GM19463 (cell line): ENCODE measurements around the gene PCNX1.
"Not testable (repeated sequence)": the region's sequence is repeated elsewhere in the genome, so short reads cannot be mapped to it uniquely, and the experiment has no call there.

Experiments used
- ATAC-seq: cut with Tn5 transposase; IDR thresholded peaks from one replicate; pipeline ENCODE4 v1.9.1; 2021; ENCODE audit warnings: mild to moderate bottlenecking, moderate library complexity; ENCODE audit not compliant: unreplicated experiment

Gene PCNX1

DNA sequence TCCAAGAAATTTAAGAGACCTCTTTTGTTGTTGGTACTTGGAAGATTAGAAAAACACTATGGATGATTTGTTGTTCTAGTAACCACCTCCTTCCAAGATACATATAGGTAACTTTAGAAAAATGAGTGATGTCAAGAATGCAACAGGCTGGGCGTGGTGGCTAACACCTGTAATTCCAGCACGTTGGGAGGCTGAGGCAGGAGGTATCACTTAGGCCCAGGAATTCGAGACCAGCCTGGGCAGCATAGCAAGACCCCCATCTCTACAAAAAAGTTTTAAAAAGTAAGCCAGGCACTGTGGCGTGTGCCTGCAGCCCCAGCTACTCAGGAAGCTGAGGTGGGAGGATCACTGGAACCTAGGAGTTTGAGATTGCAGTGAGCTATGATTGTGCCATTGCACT lies 97.8 kb downstream of the PCNX1 start:
- no peak for ATAC-seq

DNA sequence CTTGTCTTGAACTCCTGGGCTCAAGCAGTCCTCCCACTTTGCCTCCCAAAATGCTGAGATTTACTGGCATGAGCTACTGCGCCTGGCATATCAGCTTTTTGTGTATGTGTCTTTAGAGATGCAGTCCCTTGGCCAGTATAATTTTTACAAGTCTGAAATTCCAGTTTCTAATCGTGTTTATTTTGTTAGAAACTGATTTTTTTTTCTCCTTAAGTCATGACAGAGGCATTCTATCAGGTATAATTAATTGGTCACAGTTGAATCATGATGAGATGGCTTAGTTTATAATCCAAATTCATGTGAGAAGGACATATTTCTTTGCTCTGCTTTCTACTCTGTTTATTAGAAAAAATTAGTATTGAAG lies 98.9 kb downstream of the PCNX1 start:
- no peak for ATAC-seq

DNA sequence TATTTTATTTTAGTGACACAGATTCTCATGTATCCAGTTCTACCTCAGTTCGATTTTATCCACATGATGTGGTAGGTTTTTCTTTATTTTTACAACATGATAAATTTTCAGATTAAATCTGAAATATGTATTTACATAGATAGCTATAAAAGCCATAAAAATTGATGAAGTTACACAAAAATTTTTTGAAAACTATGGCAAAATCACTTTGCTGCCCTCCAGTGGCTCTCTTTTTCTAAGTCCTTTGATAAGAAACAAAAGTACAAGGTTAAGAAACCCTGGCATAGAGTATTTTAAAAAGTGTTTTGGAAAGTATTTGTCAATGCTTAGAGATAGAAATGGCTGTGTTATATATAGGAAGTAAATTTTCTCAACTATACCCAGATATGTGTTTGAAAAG lies 104.2 kb downstream of the PCNX1 start:
- ATAC-seq = no peak

DNA sequence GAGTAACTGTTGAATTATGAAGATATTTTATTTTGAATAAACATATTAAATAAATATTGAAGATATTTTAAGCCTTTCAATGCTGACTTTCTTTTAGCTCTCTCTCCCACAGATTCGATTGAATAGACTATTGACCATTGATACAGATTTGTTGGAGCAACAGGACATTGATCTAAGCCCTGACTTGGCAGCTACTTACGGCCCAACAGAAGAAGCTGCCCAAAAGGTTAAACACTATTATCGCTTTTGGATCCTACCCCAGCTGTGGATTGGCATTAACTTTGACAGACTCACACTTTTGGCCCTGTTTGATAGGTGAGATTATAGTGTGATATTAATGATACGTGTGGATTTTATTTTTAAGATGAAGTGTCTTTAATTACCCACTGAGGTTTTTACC lies 105.6 kb downstream of the PCNX1 start:
- ATAC-seq = no peak

DNA sequence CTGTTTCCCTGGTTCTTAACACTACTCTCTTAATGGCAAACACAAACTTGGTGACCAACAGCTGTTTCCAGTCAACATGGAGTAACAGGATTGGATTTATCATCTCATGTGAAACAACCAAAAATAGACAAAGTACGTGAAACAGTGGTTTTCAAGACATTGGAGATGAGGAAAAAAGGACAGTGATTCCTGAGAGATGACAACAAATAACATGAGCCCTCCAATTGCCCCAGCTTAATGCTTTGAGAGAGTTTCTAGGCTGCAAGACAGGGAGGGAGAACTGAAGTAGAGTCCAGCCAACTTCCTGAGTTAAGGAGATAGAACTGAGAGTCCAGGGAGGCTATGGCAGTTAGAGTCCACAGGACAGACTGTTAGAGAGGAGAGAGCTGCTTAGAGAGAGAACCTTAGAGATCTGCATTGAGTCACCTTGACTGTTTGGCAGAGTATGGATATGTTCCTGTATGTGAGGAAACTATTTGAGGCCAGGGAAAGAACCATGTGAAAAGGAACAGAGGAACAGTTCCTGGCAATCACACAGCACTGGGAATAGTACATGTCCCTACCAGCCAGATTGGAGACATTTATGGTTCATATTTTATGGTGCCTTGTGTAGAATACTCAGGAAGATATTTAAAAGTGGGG lies 106.4 kb downstream of the PCNX1 start:
- ATAC-seq = no peak

DNA sequence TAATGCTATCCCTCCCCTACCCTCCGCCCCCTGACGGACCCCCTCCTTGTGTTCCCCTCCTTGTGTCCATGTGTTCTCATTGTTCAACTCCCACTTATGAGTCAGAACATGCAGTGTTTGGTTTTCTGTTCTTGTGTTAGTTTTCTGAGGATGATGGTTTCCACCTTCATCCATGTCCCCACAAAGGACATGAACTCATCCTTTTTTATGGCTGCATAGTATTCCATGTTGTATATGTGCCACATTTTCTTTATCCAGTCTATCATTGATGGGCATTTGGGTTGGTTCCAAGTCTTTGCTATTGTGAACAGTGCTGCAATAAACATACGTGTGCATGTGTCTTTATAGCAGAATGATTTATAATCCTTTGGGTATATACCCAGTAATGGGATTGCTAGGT lies 112.7 kb downstream of the PCNX1 start:
- not testable (repeated sequence) for ATAC-seq

DNA sequence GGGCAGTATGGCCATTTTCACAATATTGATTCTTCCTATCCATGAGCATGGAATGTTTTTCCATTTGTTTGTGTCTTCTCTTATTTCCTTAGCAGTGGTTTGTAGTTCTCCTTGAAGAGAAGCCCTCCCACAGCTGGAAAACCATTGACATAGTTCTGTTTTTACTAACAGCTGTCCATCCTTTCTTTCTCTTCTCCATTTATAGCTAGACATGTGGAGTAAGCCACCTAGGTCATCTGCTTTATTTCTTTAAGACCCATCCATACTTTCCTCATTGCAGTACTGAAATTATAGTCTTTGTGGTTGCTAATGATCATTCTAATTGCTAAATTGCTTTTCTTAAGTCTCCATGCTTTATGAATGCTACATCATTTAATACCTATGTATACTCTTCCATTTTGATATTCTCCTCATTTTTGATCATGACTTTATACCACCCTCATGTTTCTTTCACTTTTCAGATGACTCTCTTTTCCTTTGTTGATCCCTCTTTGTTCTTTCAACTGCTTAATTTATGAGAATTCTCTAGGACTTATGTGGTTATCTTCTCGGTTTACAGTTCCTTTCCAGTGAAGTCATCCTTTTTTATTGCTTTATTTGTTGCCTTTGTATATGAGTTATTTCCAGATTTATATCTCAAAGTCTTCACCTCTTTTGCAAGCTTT lies 114.2 kb downstream of the PCNX1 start:
- no peak for ATAC-seq

DNA sequence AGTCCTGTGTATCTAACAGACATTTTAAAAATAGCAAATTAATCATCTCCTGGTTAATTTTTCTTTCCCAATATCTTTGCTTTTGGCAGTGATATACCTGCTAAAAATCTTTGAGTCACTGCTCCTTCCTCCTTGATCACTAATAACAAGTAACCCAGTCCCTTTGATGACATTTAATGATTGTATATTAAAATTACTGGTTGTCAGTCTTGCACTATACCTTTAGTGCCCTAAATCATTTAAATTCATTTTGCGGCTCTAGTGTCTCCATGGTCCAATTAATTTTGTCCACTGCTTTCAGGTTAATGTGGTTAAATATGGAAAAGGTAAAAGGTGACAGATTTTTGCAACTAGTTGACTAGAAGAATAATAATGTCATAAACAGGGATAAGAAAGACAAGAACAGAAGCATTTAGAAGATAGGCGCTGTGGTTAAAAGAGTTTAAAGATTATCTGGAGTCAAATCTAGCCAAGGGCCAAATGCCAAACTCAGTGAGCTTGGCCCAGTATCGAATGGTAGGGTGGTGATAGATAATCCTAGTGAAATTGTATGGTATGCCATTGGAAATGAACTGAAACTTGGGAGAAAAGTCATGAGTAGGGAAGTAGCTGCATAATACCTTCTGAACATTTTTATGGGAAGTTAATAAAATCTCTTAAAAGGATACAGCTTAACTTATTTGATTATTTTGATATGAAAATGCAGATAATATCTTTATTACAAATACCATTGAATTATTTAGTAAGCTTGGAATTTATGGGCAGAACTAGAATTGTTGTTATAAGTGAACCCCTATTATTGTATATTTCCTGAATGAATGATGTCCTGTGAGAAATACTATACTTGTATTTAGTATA lies 115.0 kb downstream of the PCNX1 start:
- no peak for ATAC-seq

DNA sequence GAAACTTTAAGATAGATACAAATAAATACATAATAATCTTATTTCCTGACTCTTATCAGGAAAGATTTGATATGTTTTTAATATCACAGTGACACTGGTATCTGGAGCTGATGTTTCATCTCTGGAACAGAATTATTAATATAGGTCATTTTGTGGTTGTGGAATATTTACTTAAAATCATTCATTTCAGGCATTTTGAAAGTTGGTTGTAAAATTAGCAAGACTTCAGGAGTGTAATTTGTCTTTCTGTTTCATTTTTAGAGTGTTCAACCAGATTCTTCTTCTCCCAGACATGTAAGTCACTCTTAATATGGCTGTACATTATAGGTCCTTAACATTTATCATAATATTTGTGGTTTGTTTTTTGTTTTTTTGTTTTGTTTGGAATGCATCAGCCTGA lies 115.7 kb downstream of the PCNX1 start:
- ATAC-seq = no peak

DNA sequence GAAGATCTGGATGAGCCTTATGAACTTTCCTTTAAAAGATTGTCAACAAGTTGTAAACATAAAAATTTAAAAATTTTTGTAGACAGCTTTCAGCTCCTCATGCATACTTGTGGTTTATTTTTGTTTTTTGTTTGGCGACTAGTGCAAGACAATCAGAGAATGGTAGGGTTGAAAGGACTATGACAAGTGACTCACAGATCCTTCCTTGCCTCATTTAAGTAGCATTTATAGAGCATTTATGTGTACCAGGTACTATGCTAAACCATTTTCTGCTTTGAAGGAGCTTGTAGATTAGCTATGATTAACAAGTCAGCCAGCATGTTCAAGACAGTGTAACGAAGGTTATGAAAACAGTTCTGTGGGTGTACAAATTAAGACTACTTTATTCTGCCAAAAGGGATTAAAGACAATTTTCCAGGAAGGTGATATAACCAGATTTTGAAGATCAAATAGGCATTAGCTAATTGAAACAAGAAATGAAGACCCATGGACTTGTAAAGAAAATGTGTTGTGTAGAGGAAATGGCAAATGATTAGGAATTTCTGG lies 122.0 kb downstream of the PCNX1 start:
- ATAC-seq = no peak

DNA sequence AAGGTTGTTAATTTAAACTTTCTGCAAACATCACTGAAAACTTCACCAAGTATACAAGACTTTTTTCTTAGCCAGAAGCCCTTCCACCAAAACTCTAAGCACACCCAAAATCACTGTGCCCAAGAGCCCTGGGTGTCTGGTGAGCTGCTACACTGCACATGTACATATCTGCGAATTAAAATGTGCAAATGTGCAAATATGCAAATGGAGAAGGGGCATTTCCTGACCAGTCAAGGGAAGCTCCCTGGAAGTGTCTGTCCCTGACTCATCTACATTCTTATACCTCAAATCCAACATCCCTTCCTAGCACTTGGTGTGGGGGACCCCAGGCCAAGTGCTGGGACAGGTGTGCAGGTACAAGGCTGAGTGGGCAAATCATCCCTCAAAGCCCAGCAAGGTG lies 123.7 kb downstream of the PCNX1 start:
- no peak for ATAC-seq

DNA sequence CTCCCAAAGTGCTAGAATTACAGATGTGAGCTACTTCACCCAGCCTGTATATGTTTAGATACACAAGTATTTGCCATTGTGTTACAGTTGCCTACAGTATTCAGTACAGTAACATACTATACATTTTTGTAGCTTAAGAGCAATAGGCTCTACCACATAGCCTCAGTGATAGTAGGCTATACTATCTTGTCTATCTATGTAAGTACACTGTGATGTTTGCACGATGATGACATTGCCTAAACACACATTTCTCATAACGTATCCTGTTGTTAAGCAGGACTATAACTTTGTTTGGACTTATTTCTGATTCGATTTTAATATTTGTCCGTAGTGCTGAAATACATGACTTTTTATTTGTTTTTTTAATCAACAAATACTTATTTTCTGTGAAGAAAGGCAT lies 129.2 kb downstream of the PCNX1 start:
- no peak for ATAC-seq

DNA sequence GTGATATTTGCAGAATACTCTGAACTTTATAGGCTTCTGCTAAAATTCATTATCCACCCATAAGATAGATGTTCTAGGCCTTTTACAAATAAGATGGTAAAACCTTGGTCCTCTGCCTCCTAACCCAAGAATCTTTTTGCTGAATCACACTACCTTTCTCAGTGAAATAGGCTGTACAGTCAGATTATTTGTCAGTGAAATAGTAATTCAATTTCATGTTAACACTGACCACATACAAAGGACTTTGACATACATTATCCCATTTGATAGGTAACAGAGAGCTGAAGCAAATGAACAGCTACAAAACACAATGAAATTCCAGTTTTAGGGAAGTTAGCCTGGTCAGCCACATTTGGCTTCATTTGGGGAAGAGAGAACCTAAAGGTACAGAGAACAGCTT lies 141.1 kb downstream of the PCNX1 start:
- no peak for ATAC-seq

DNA sequence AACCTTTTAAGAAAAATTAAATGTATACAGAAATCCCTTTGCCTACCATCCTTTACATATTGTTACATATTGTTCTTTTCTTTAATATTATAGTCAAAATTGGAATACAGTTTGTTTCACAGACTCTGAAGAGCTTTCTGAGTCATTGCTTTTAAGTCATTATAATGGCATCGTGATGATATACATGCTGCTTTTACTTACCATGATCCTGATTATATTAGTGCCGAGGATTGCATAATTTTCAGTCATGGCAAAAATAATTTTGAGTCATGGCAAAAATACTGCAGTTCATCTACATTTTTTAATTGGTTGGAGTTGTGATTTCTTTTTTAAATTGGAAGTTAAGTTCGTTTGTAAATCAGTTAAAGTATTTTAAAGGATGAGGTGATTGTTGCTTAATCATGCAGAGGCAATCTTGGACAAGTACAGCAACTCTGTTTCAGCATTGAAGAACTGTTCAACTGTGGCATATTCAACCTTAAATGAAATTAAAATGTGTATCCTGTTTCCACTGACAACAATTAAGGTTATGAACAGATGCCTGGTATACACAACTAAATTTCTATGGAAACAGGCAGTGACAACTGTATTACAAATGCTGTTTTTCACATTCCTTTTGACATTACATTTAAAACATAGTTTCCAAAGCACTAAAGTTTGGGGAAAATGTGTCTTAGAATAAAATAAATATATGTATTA lies 142.3 kb downstream of the PCNX1 start:
- no peak for ATAC-seq

DNA sequence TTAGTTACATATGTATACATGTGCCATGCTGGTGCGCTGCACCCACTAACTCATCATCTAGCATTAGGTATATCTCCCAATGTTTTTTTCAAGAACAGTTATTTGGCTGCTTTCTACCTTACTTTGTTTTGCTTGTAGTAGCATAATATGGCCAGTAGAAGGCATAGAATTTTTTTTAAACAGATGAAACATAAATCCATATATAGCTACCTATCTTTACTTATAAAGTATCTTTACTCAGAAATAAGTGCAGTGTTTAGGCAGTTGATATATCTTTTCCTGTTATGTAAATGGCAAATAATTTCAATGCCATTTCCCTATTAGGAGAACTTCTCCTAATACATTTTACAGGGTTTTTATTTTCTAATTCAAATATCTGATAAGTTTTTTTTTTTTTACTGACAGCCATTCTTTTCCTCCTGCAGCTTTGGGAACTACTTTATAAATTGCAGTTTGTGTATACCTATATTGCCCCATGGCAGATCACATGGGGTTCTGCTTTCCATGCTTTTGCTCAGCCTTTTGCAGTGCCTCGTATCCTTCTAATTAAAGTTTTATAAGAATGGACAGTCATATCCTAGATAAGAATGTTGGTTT lies 143.1 kb downstream of the PCNX1 start:
- no peak for ATAC-seq

DNA sequence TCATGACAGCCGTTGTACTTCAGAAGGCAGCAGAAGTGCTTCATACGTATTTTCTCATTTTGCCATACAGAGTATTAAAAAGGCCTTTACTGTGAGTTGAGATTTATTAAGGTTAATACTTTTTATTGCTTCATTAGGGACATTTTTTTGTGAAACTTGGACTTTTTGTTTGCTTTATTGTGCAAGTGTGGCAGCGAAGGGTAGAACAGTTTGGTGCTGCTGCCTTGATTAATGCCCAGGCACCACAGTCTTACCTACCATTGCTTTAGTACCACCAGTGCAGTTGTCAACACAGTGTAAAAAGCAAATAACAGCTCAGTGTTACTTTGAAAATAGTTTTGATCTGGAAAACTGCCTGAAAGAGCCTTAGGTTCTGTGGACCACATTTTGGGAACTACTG lies 147.4 kb downstream of the PCNX1 start:
- no peak for ATAC-seq

DNA sequence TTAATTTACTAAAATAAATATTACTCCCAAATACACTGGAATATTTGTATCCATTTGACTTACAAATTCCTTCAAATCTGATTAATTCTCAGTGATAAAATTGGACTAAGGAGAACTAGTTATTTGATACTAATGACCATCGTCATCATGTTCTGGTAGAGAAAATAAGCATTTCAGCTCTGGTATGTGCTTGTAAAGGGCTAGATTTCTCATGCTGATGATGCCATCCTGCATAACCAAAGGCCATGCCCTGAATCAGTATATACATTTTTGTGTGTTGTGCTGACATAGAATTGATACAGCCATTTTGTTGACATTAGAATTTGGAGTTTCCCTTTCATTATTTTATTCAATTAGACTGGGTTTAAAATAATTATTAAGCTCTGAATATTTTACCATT lies 148.9 kb downstream of the PCNX1 start:
- no peak for ATAC-seq

DNA sequence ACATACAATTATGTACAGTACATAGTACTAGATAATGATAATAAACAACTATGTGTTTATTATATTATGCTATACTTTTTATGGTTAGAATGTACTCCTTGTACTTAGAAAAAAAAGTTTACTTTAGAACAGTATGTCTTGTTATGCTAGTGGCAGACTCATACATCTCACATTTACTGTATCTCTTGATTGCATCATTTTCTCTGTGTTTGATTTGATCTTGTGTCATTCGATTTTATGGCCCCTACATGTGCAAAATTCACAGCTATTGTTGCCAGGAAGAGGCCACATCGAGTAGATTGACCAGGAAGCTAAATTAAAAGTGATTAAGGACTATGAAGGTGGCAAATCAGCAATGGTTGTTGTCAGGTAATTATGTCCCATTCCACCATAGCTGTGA lies 153.0 kb downstream of the PCNX1 start:
- no peak for ATAC-seq

DNA sequence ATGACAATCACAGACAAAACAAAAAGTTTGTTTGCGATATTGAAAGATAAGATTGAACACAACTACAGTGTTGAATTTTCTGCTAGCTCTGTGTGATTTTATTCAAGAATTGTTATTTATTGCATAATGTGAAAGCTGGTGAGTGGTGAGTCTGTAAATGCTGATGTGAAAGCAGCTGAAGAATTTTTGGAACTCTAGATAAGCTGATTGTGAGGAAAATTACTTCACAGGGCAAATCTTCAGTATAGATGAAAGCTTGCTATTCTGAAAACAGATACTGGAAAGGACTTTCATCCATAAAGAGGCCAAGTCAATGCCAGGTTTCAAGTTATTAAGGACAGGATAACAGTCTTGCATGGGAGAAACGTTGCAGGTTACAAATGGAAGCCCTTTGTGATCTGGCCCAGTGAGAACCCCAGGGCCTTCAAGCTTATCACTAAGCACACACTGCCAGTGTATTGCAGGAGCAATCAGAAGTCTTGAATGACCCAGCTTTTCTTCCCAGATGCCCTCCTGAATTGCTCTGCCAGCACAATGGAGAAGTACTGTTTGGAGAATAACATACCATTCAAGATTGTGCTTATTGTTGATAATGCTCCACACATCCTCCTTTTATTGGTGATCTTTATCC lies 153.7 kb downstream of the PCNX1 start:
- ATAC-seq = no peak

DNA sequence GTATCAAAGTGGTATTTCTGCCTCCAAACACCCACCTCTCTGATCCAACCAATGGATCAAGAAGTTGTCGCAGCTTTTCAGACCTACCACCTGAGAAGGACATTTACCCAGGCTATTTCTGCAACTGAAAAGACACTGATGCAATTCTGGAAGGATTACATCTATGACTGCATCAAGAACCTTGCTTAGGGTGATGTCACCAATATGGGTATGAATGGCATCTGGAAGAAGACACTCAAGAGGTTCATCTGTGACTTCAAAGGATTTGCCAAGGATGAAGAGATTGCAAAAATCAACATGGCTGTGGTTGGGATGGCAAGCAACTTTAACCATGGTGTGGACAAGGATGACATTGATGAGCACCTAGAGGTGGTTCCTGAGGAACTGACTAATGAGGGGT lies 154.2 kb downstream of the PCNX1 start:
- ATAC-seq = no peak
